Activated CD4-positive, alpha-beta memory T cell treated with anti-CD3 and anti-CD28 coated beads for 36 hours (primary cell): ENCODE data around the gene RFX1. TPM values are rescaled to one million over a fixed set of nuclear protein-coding genes. Genes with fewer than 3 reads are reported as not detected.
A peak's percentile ranks its signal among the peaks of the same experiment; 100 is the strongest.

Experiments
- CTCF ChIA-PET: fragments of 350-600 bp; sonication (Branson Sonifier 250); formaldehyde crosslinking; loops from one replicate; lab custom pipeline; 2021; ENCODE audit warnings: antibody characterized with exemption, inconsistent platforms; lab: Charles Lee
- POLR2A ChIA-PET: fragments of 350-600 bp; sonication (Branson Sonifier 250); formaldehyde crosslinking; loops from one replicate; lab custom pipeline; 2021; ENCODE audit warnings: antibody characterized with exemption; lab: Charles Lee
- DNase-seq: peaks from one replicate; pipeline ENCODE4 v3.0.0-alpha.2; 2020
- H3K27ac Mint-ChIP-seq: one replicate; pipeline ENCODE4 v1.8.0; 2021; ENCODE audit warnings: mixed read lengths
- H3K27me3 Mint-ChIP-seq: one replicate; pipeline ENCODE4 v1.8.0; 2021; ENCODE audit warnings: mixed read lengths
- H3K36me3 Mint-ChIP-seq: one replicate; pipeline ENCODE4 v1.8.0; 2021; ENCODE audit warnings: mixed read lengths
- H3K4me1 Mint-ChIP-seq: one replicate; pipeline ENCODE4 v1.8.0; 2021; ENCODE audit warnings: low read depth, mixed read lengths
- H3K4me3 Mint-ChIP-seq: one replicate; pipeline ENCODE4 v1.8.0; 2021; ENCODE audit warnings: mild to moderate bottlenecking, mixed read lengths
- H3K9me3 Mint-ChIP-seq: one replicate; pipeline ENCODE4 v1.8.0; 2021; ENCODE audit warnings: mixed read lengths
- intact Hi-C: fragments of 100-400 bp; cut with micrococcal nuclease; formaldehyde crosslinking; loops from one replicate; pipeline ENCODE4 v1.15.1; 2023
- total RNA-seq, 2 experiments: library from RNA; stranded (reverse); gene quantifications; one replicate each; pipeline ENCODE4 v1.2.3, GENCODE V29; 2021

The RFX1 gene
- total RNA-seq, 2 experiments from 2014 or later: 14.4 to 15.2 TPM

DNA sequence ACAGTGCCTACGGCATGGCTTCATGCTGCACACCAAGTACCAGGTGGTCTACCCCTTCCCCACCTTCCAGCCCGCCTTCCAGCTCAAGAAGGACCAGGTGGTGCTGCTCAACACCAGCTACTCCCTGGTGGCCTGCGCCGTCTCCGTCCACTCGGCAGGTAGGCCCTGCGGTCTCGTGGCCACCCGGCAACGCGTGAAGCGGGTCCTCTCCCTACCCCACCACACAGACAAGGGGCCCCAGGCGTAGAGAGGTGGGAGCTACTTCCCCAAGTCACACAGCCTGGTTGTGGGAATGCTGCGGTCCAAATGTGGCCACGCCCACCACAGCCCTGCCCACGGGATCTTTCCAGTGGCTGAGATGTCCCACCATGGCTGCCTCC is 49.8 kb downstream of the RFX1 start:
- H3K36me3 Mint-ChIP-seq: peaks cover 13% of the 10 kb centered on the region
- intact Hi-C loops: no loop called here
- no peak overlapping the region for H3K27ac Mint-ChIP-seq

DNA sequence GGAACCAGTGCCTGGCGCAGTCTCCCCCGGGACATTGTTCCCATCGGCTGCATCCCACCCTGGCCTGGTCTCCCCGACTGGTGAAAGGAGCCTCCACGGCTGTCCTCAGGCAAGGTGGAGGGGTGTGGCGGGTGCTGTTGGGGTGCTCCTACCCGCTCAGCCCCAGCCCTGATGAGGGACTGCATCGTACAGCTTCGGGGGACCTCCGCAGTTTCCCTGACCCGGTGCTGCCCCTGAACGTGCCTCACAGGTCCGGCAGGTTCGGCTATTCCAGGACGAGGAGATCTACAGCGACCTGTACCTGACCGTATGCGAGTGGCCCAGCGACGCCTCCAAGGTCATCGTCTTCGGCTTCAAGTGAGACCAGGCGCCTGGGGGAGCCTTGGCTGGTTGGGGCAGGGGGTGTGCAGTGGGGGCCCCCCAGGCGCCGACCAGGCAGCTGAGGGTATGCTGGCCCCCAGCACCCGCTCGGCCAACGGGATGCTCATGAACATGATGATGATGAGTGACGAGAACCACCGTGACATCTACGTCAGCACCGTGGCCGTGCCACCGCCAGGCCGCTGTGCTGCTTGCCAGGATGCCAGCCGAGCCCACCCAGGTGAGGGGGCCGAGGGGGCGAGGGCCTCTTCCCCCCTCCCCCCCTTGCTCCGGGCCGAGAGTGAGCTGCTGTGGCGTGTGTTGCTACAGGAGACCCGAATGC is 50.3 kb downstream of the RFX1 start:
- H3K4me1 Mint-ChIP-seq: peaks cover 17% of the 10 kb centered on the region
- intact Hi-C loops: no loop called here
- no peaks in the 10 kb centered on the region for H3K27me3 Mint-ChIP-seq

More for the DNA sequence above, 49.8 kb downstream of the RFX1 start:
- DNase-seq: no peak
- Mint-ChIP-seq H3K9me3 (no peaks in the 10 kb centered on the region), H3K27me3 (no peaks in the 10 kb centered on the region), H3K4me1 (peaks cover 17% of the 10 kb centered on the region), H3K4me3 (no peak overlapping the region)
- ChIA-PET CTCF (no interaction called here), POLR2A (no interaction called here)

DNA sequence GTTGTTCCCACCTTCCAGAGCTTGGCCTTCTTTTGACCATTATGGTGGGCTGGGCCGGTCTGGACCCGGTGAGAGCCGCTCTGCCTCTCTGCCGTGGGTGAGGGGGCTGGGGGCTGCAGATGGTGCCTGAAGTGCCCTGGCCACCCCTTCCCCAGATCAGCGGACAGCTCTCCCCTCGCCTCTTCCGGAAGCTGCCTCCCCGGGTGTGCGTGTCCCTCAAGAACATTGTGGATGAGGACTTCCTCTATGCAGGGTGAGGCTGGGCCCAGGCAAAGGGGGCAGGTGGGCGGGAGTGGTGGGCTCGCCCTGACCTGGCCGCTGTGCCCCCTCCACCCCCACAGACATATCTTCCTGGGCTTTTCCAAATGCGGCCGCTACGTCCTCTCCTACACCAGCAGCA is 51.9 kb downstream of the RFX1 start:
- Mint-ChIP-seq H3K27ac (no peak overlapping the region), H3K27me3 (no peaks in the 10 kb centered on the region), H3K9me3 (no peaks in the 10 kb centered on the region), H3K36me3 (peaks cover 9% of the 10 kb centered on the region), H3K4me3 (peak overlapping the region; percentile 95), H3K4me1 (peaks cover 17% of the 10 kb centered on the region)
- no peak for DNase-seq
- ChIA-PET POLR2A (interaction anchor here (1.1 to 1.4 kb wide), 2 partner anchors 39 to 77 kb away, joined by 3 read pairs; partner anchors contain the start of gene IL27RA), CTCF (interaction anchor here (1.0 to 3.0 kb wide), 2 partner anchors 78 to 94 kb away, joined by 3 to 12 read pairs; partner anchors contain the start of gene IL27RA)
- intact Hi-C loops: loop anchor here (5.0 kb wide), 1 partner anchor 78 kb away; the partner anchor contains the start of gene IL27RA

More for the DNA sequence above, 50.3 kb downstream of the RFX1 start:
- Mint-ChIP-seq H3K27ac (no peak overlapping the region), H3K4me3 (no peak overlapping the region), H3K36me3 (peaks cover 13% of the 10 kb centered on the region), H3K9me3 (no peaks in the 10 kb centered on the region)
- DNase-seq: no peak
- ChIA-PET POLR2A (no interaction called here), CTCF (interaction anchor here (0.6 kb wide), 1 partner anchor 11 kb away, joined by 3 read pairs; no protein-coding TSS in a partner anchor)

DNA sequence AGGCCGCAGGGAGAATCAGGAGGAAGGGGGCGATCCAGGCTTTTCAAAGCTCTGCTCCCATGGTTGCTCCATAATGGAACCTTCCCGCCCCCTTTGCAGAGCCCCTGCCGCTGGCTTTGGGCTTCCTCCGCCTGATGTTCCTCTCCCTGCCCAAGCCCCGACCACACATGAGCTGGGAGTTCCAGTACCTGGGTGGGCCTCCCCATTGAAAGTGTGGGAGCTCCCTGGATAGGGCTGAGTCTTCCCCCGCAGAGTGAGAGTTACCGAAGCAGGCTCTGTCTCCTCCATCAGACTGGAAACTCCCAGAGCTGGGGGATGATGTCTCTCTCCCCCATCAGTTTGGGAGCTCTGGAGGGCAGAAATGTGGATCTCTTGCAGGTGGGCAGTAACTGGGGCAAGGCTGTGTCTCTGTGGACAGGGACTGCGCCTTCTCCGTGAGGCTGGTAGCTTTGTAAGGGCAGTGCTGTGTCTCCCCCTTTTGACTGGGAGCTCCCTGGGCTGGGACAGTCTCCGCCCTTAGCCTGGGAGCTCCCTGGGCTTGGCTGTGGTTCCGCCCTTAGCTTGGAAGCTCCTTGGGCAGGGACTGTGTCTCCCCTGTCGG is 53.1 kb downstream of the RFX1 start:
- no peaks in the 10 kb centered on the region for H3K27me3 Mint-ChIP-seq
- DNase-seq: peak; percentile 24
- peak overlapping the region; percentile 76 for H3K27ac Mint-ChIP-seq
- peaks cover 7% of the 10 kb centered on the region for H3K36me3 Mint-ChIP-seq
- POLR2A ChIA-PET: interaction anchor here (1.0 to 1.5 kb wide), 8 partner anchors 28 to 90 kb away, joined by 3 to 6 read pairs (median 4); partner anchors contain the start of genes IL27RA and RFX1
- CTCF ChIA-PET: interaction anchor here (0.7 to 3.0 kb wide), 9 partner anchors 71 to 161 kb away, joined by 3 to 20 read pairs (median 4); partner anchors contain the start of genes IL27RA and MISP3
- peak overlapping the region; percentile 95 for H3K4me3 Mint-ChIP-seq
- intact Hi-C loops: loop anchor here (1.0 to 5.0 kb wide), 6 partner anchors 33 to 128 kb away; partner anchors contain the start of genes IL27RA, MISP3 and RFX1
- H3K4me1 Mint-ChIP-seq: peaks cover 17% of the 10 kb centered on the region
- no peaks in the 10 kb centered on the region for H3K9me3 Mint-ChIP-seq

DNA sequence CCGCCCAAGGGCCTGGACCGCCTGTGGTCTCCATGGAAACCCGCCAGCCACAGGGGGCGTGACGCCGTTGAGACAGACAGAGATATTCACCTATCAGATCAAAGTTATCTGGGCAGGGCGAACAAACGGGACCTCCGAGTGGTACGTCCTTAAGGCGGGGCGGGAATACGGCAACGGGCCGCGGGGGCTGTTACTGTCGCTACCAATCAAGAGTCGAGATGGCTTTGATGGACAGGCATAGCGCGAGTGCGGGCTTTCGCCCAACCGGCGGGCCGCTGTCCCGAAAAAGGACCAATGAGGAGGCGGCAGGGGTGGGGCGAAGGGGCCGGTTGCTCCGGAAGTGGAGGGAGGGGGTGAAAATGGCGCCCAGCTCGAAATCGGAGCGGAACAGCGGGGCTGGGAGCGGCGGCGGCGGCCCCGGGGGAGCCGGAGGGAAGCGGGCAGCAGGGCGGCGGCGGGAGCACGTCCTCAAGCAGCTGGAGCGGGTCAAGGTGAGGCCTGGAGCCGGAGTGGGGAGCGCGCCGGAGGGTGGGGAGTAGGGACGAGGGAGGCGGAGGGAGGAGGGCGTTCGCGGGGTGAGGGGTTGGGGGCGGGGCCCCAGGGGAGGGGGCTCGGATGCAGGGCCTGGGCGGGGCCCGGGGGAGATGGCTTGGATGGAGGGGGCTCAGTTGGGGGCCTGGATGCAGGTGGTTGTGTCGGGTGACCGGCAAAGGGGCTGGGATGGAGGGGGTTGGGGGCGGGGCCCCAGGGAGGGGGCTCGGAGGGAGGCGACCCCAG is 53.8 kb downstream of the RFX1 start, which contains the start of gene DCAF15:
TSS of gene DCAF15 (plus strand) at position 356 of the 777 bp plus-strand sequence. CDS start at position 360, 4 bp downstream.
- H3K9me3 Mint-ChIP-seq: no peaks in the 10 kb centered on the region
- H3K36me3 Mint-ChIP-seq: peaks cover 5% of the 10 kb centered on the region
- H3K4me1 Mint-ChIP-seq: peaks cover 17% of the 10 kb centered on the region
- intact Hi-C loops: loop anchor here (1.0 to 5.0 kb wide), 6 partner anchors 34 to 129 kb away; partner anchors contain the start of genes IL27RA, MISP3 and RFX1
- peak; percentile 99 for DNase-seq
- CTCF ChIA-PET: interaction anchor here (1.1 to 3.0 kb wide), 5 partner anchors 71 to 162 kb away, joined by 3 to 20 read pairs (median 5); partner anchors contain the start of gene IL27RA
- H3K27me3 Mint-ChIP-seq: no peaks in the 10 kb centered on the region
- POLR2A ChIA-PET: interaction anchor here (0.8 to 1.5 kb wide), 9 partner anchors 29 to 90 kb away, joined by 3 to 8 read pairs (median 4); partner anchors contain the start of genes IL27RA and RFX1
- H3K4me3 Mint-ChIP-seq: peak within 1 kb of the TSS; percentile 95
- peak within 1 kb of the TSS; percentile 85 for H3K27ac Mint-ChIP-seq

DNA sequence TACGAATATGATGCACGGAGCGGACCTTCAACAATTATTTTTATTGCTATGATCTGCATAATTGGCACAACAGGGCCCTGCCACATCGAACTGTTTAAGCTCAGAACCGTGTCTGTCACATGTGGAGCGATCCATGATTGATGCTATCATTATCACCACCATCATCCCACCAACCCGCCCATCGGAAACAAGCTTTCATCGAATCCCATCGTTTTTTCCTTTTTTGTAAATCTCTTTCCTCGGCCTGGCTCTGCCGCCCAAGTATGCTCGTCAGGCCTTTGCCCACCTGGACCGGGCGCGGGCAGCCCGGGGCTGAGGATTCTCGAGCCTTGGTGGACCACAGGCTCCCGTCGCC is 54.3 kb downstream of the RFX1 start:
- Mint-ChIP-seq H3K4me1 (peaks cover 17% of the 10 kb centered on the region), H3K4me3 (peak overlapping the region; percentile 95), H3K36me3 (peaks cover 5% of the 10 kb centered on the region), H3K27ac (peak overlapping the region; percentile 62), H3K27me3 (no peaks in the 10 kb centered on the region), H3K9me3 (no peaks in the 10 kb centered on the region)
- DNase-seq: no peak
- POLR2A ChIA-PET: interaction anchor here (0.8 to 1.3 kb wide), 3 partner anchors 55 to 89 kb away, joined by 3 to 8 read pairs (median 3); partner anchors contain the start of genes IL27RA and RFX1
- intact Hi-C loops: loop anchor here (1.0 to 5.0 kb wide), 7 partner anchors 35 to 130 kb away; partner anchors contain the start of genes BRME1, CC2D1A, IL27RA and MISP3
- CTCF ChIA-PET: interaction anchor here (1.1 to 3.0 kb wide), 4 partner anchors 70 to 120 kb away, joined by 3 to 20 read pairs (median 8); partner anchors contain the start of gene IL27RA

DNA sequence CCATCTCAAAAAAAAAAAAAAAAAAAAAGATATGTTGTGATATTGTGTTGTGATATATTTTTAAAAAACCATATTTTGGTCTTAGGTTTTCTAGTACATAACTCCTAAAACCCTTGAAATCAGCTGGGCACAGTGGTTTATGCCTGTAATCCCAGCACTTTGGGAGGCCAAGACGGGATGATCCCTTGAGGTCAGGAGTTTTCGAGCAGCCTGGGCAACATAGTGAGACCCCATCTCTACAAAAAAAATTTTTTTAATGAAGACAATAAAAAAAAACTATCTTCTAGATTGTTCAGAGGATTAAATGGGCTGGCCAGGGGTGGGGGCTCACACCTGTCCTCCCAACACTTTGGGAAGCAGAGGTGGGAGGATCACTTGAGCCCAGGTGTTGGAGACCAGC is 55.1 kb downstream of the RFX1 start:
- ChIA-PET CTCF (interaction anchor here (0.6 to 3.0 kb wide), 2 partner anchors 69 to 91 kb away, joined by 3 to 20 read pairs; no protein-coding TSS in a partner anchor), POLR2A (interaction anchor here (1.3 kb wide), 1 partner anchor 81 kb away, joined by 8 read pairs; the partner anchor contains the start of gene IL27RA)
- Mint-ChIP-seq H3K4me1 (peaks cover 17% of the 10 kb centered on the region), H3K4me3 (no peak overlapping the region), H3K27me3 (no peaks in the 10 kb centered on the region), H3K27ac (no peak overlapping the region), H3K36me3 (peaks cover 5% of the 10 kb centered on the region), H3K9me3 (no peaks in the 10 kb centered on the region)
- intact Hi-C loops: loop anchor here (1.0 to 5.0 kb wide), 2 partner anchors 45 to 81 kb away; partner anchors contain the start of genes BRME1, CC2D1A and IL27RA
- no peak for DNase-seq

DNA sequence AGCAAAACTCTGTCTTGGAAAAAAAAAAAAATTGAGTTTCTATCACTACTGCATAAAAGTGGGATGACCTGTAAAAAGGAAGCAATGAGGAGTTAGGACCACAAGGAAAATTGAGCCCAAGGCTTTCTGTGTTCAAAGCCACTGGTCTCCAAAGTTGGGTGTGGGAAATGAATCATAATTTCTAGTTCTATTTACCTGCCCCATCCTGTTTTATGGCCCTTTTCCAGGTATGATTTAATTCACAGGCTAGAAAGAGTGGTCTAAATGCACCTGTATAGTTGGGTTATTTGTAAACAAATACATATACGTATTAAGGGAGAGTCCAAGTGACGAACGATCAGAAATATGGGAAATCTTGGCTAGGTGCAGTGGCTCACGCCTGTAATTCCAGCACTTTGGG is 59.7 kb downstream of the RFX1 start:
- Mint-ChIP-seq H3K27ac (no peak overlapping the region), H3K4me1 (no peaks in the 10 kb centered on the region), H3K36me3 (no peaks in the 10 kb centered on the region), H3K9me3 (no peaks in the 10 kb centered on the region), H3K27me3 (no peaks in the 10 kb centered on the region), H3K4me3 (no peak overlapping the region)
- DNase-seq: no peak
- ChIA-PET POLR2A (interaction anchor here (0.6 kb wide), 1 partner anchor 13 kb away, joined by 3 read pairs; no protein-coding TSS in a partner anchor), CTCF (no interaction called here)
- intact Hi-C loops: no loop called here

DNA sequence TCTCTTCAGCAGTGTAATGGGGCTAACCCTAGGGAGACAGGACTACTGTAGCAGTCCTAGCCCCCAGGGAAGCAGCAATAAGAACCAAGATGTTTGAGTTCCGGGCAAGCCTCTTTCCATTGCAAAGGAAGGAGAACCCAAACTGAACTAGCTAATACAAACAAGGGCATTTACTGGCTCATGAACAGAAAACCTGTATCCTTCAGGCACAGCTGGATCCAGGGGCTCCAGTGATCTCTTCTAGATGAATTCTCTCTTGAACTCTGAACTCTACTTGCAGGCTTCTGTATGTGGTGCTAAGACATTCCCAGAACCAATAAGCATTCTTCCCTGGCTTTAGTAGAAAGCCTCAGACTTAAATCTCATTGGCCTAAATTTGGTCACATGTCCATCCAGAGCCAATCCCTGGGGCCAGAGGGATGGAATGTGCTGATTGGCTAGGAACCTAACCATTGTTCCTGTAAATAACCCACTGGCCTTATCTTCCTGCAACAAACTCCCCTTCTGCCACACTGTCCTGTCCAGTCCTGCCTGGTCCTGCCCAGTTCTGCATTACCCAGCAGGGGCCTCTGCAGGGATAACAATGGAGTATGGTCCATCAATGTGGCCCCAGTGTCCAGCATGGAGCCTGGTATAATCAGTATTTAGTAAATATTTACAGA is 64.0 kb downstream of the RFX1 start:
- intact Hi-C loops: no loop called here
- Mint-ChIP-seq H3K9me3 (no peaks in the 10 kb centered on the region), H3K4me3 (no peak overlapping the region), H3K27ac (no peak overlapping the region), H3K27me3 (peaks cover 3% of the 10 kb centered on the region), H3K36me3 (no peaks in the 10 kb centered on the region), H3K4me1 (peaks cover 2% of the 10 kb centered on the region)
- no peak for DNase-seq
- POLR2A ChIA-PET: no interaction called here
- CTCF ChIA-PET: no interaction called here

DNA sequence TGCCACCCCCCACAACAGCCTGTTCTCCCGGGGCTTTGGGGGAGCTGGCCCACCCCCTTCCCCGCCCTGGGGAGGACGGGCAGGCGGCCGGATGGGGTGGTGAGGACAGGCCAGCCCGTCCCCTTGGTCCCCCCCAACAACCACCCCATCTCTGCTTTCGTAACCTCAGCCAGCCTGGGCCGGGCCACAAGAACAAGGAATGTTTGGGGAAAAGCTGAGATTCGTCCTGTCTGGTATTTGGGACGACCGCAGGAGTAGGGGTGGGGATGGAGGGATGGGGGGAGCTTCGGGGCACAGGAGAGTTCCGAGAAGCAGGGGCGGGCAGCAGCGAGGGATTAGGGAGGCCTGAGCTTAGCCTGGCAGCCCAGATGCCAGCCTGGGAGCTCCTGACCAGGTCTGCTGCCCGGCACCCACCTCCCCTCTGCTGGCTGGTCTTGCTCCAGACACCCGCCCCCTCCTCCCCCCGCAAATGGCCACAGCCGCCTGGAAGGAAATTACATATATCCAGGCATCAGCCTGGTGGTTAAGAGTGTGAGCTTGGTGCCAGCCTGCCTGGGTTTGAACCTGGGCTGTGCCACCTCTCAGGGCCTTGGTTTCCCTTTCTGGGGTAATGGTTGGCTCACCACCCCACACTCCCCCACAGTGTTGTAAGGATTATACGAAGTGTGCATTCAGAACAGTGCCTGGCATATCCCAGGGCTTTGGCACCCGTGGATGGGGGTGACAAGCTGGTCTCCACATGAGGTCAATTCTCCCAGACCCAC is 67.6 kb downstream of the RFX1 start, which contains the start of gene PODNL1:
TSS of gene PODNL1 (minus strand) at position 117 of the 764 bp plus-strand sequence. CDS start 236 bp downstream, outside the sequence.
- no peaks in the 10 kb centered on the region for H3K9me3 Mint-ChIP-seq
- DNase-seq: no peak
- H3K27ac Mint-ChIP-seq: no peak within 1 kb of the TSS
- H3K4me3 Mint-ChIP-seq: no peak within 1 kb of the TSS
- H3K4me1 Mint-ChIP-seq: peaks cover 4% of the 10 kb centered on the region
- ChIA-PET CTCF (no interaction called here), POLR2A (no interaction called here)
- H3K27me3 Mint-ChIP-seq: peaks cover 9% of the 10 kb centered on the region
- H3K36me3 Mint-ChIP-seq: no peaks in the 10 kb centered on the region
- intact Hi-C loops: no loop called here
